Body of pancreas (tissue), 4 donors: ENCODE measurements around the gene UBALD2.

Source experiments
- CTCF ChIP-seq, 7 experiments: fragments of 450-650 bp in 4 of 7; fragments of 200-600 bp in 3 of 7; sonication (generic) in 3 of 7; IDR thresholded peaks; one replicate each; pipeline ENCODE4 v1.5.1; 2016 to 2019; ENCODE audit warnings: antibody characterized with exemption in 7 of 7
- POLR2A ChIP-seq, 3 donors: fragments of 450-650 bp; IDR thresholded peaks; one replicate each; pipeline ENCODE4 v1.6.1; 2016; ENCODE audit warnings: antibody characterized with exemption in 3 of 3, mild to moderate bottlenecking in 2 of 3

GRCh38 chr17:76276069-76276431 lies 10.9 kb downstream of the UBALD2 start:
- TF ChIP-seq CTCF (IDR thresholded peaks at IDR 0.05) (no peak), POLR2A (IDR thresholded peaks at IDR 0.05) (no peak)
